Skeletal muscle satellite cell (primary cell): Measurements from ENCODE around the gene KLHL12.

Experiments
- H3K27me3 ChIP-seq: 2 replicates; pipeline ENCODE4 v1.7.0; 2013; ENCODE audit warnings: low read length; ENCODE audit not compliant: control insufficient read depth, insufficient read depth
- H3K36me3 ChIP-seq: 2 replicates; pipeline ENCODE4 v1.7.0; 2013; ENCODE audit warnings: mild to moderate bottlenecking, control low read depth, low read length; ENCODE audit not compliant: insufficient read depth
- H3K4me1 ChIP-seq: 2 replicates; pipeline ENCODE4 v1.7.0; 2013; ENCODE audit warnings: low read length; ENCODE audit not compliant: control insufficient read depth, insufficient read depth
- H3K4me2 ChIP-seq: 2 replicates; pipeline ENCODE4 v1.7.0; 2013; ENCODE audit warnings: mild to moderate bottlenecking, low read length
- H3K4me3 ChIP-seq: 2 replicates; pipeline ENCODE4 v1.7.0; 2013; ENCODE audit warnings: low read length
- H3K9ac ChIP-seq: 2 replicates; pipeline ENCODE4 v1.7.0; 2013; ENCODE audit warnings: mild to moderate bottlenecking, low read depth, low read length, moderate library complexity
- H3K9me3 ChIP-seq: replicated peaks from 2 replicates; pipeline ENCODE4 v1.7.0; 2013; ENCODE audit warnings: mild to moderate bottlenecking, control low read depth, low read length

Gene KLHL12

GRCh38 chr1:202961220-202961880 is 34.3 kb upstream of the KLHL12 start:
- Histone ChIP-seq H3K9ac (no peak overlapping the region), H3K36me3 (peaks cover 36% of the 10 kb centered on the region), H3K4me2 (no peak overlapping the region), H3K4me3 (no peak overlapping the region), H3K4me1 (peaks cover 49% of the 10 kb centered on the region), H3K9me3 (no peaks in the 10 kb centered on the region), H3K27me3 (no peaks in the 10 kb centered on the region)

DNA sequence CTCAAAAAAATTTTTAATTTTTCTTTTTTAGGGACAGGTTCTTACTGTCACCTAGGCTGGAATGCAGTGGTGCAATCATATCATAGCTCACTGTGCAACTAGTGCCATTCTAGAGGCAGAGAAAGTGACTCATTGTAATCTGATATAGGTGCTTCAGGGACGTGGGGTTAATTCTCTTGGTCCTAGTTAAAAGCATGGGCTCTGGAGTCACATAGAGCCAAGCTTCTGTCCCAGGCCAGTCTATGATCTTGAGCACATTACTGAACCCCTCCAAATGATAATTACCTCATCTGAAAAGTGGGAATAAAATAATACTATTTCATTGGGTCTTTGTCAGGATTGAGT is 32.2 kb upstream of the KLHL12 start:
- Histone ChIP-seq H3K4me3 (no peak overlapping the region), H3K9ac (no peak overlapping the region), H3K9me3 (no peaks in the 10 kb centered on the region), H3K36me3 (peaks cover 33% of the 10 kb centered on the region), H3K4me1 (peaks cover 28% of the 10 kb centered on the region), H3K4me2 (peak overlapping the region; percentile 88), H3K27me3 (no peaks in the 10 kb centered on the region)

- no peaks in the 10 kb centered on the region for H3K27me3 ChIP-seq
- H3K4me2 ChIP-seq = peak overlapping the region; percentile 88
- no peaks in the 10 kb centered on the region for H3K9me3 ChIP-seq
- peak overlapping the region; percentile 91 for H3K4me3 ChIP-seq
- H3K4me1 ChIP-seq = peaks cover 26% of the 10 kb centered on the region
- peak overlapping the region; percentile 97 for H3K9ac ChIP-seq
- peaks cover 27% of the 10 kb centered on the region for H3K36me3 ChIP-seq
Measured at GRCh38 chr1:202958544-202959275, 31.7 kb upstream of the KLHL12 start.

DNA sequence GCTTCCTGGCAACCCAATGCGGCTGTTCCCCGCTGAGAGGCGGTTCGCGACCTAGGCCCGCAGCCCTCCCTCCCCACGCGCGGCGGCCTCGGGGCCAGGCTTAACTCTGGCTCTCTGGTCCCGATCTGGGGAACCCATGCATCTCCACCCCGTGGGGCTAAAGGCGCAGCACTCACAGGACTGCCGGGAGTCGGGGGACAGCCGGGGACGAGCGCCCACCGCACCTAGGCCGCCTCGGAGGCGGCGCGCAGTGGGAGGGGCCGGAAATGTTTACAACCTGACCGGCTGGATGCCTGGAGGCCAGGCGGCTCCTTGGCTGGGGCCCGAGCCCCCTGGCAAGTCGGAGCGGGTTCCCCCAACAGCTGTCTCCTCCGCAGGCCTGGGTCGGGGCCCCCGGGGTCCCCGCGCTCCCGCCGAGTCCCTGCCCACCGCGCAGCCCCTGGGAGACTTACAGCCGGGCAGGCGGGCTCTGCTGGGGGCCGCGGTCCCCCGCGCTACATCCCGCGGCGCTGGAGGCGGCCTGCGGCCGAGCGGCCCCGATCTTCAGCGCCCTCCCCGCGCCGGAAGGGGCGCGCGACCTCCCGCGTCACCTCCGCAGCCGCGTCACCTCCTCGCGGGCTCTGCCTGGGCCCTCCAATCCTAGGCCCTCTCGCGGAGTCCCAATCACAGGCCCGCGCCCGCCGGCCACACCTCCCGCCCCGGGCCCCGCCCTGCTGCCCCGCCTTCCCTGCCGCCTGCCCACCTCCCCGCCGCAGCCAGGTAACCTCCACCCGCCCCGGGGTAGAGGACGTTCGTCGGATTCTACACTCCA is 30.9 kb upstream of the KLHL12 start, which contains the start of gene ADIPOR1:
TSS of gene ADIPOR1 (minus strand) at position 580 of the 811 bp plus-strand sequence. CDS start 7,242 bp downstream, outside the sequence.
- Histone ChIP-seq H3K27me3 (no peaks in the 10 kb centered on the region), H3K9ac (peak within 1 kb of the TSS; percentile 97), H3K9me3 (no peaks in the 10 kb centered on the region), H3K4me2 (peak within 1 kb of the TSS; percentile 95), H3K4me3 (peak within 1 kb of the TSS; percentile 91), H3K4me1 (peaks cover 26% of the 10 kb centered on the region), H3K36me3 (peaks cover 20% of the 10 kb centered on the region)

GRCh38 chr1:202956969-202957368 is 29.9 kb upstream of the KLHL12 start:
- peak overlapping the region; percentile 97 for H3K9ac ChIP-seq
- peak overlapping the region; percentile 95 for H3K4me2 ChIP-seq
- no peaks in the 10 kb centered on the region for H3K27me3 ChIP-seq
- peaks cover 10% of the 10 kb centered on the region for H3K36me3 ChIP-seq
- peak overlapping the region; percentile 91 for H3K4me3 ChIP-seq
- no peaks in the 10 kb centered on the region for H3K9me3 ChIP-seq
- H3K4me1 ChIP-seq = peaks cover 26% of the 10 kb centered on the region

DNA sequence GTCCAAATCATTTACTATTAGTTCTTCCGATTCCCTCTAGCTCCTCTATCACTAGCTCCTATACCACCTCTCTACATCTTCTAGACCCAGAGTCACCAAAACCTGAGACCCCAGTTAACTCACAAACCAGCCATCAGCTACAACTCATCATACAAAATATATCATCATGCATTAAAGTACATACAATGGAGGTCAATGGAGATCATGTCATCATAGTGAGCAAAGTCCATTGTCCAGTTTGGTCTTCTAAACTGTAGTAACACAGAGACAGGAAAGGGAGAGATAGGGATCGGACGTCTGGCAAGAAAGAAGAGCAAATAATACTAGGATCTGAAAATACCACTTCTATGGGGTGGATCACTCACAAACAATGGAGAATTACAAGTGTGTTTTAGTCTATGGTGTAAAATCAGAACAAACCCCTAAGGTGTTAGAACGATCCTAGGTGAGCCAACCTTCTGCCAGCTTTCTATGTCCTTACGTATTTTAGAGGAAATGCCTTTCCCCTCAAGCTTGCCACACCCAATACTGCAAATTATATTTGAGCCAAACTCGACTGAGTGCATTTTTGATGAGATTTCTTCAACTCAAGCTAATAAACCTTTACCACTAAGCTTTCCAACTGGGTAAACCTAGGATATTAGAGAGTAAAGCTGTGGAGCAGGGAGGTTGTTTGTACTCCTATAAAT is 27.2 kb upstream of the KLHL12 start:
- H3K9ac ChIP-seq = no peak overlapping the region
- H3K36me3 ChIP-seq = no peaks in the 10 kb centered on the region
- no peak overlapping the region for H3K4me3 ChIP-seq
- H3K4me1 ChIP-seq = peaks cover 19% of the 10 kb centered on the region
- H3K4me2 ChIP-seq = no peak overlapping the region
- no peaks in the 10 kb centered on the region for H3K9me3 ChIP-seq
- no peaks in the 10 kb centered on the region for H3K27me3 ChIP-seq

- H3K4me3 ChIP-seq = no peak overlapping the region
- no peak overlapping the region for H3K4me2 ChIP-seq
- H3K9ac ChIP-seq = no peak overlapping the region
- peaks cover 11% of the 10 kb centered on the region for H3K4me1 ChIP-seq
- H3K9me3 ChIP-seq = no peaks in the 10 kb centered on the region
- no peaks in the 10 kb centered on the region for H3K27me3 ChIP-seq
- peaks cover 2% of the 10 kb centered on the region for H3K36me3 ChIP-seq
Measured at GRCh38 chr1:202953392-202953791, 26.4 kb upstream of the KLHL12 start.

GRCh38 chr1:202952818-202953217 is 25.8 kb upstream of the KLHL12 start:
- Histone ChIP-seq H3K4me3 (no peak overlapping the region), H3K4me2 (peak overlapping the region; percentile 14), H3K9me3 (no peaks in the 10 kb centered on the region), H3K9ac (no peak overlapping the region), H3K36me3 (peaks cover 7% of the 10 kb centered on the region), H3K27me3 (no peaks in the 10 kb centered on the region), H3K4me1 (peaks cover 10% of the 10 kb centered on the region)

DNA sequence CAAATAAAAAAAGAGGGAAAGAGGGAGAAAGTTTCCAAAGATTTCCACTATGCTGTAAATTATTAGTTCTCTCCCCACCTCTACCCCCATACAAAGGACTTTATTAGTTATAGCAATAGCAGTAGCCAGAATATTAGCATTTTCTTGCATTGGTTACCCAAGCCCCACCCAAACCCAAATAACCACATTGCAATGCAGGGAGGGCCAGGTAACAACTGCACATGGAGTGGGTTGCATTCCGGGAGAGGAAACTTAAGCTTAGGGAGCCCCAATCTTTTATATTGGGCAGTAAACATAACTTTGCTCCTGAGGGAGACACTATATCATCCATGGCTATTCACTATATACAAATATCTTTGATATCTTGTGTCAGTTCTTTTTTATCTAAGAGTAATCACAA is 25.1 kb upstream of the KLHL12 start:
- H3K36me3 ChIP-seq = peaks cover 7% of the 10 kb centered on the region
- no peak overlapping the region for H3K9ac ChIP-seq
- H3K4me1 ChIP-seq = peaks cover 6% of the 10 kb centered on the region
- no peak overlapping the region for H3K4me3 ChIP-seq
- H3K4me2 ChIP-seq = no peak overlapping the region
- no peaks in the 10 kb centered on the region for H3K27me3 ChIP-seq
- H3K9me3 ChIP-seq = no peaks in the 10 kb centered on the region

DNA sequence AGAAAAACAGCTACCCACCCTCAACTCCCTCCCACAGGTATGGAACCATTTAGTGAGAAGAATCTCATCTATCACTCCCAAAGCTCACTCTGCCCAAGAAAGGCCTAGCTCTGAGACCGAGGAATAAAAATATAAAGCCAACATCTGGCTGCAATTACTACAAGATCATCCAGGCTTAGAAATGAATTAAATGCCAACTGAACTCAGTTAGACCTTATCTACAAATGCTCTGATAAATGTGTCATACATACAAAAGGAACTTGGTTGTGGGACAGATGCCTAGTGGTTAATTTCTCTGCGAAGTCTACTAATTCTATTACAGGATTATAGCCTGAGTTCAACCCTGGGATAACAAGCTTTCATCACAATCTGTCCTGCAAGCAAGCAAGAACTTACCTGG is 24.4 kb upstream of the KLHL12 start:
- Histone ChIP-seq H3K27me3 (no peaks in the 10 kb centered on the region), H3K4me1 (no peaks in the 10 kb centered on the region), H3K36me3 (peaks cover 8% of the 10 kb centered on the region), H3K4me2 (no peak overlapping the region), H3K9ac (no peak overlapping the region), H3K4me3 (no peak overlapping the region), H3K9me3 (no peaks in the 10 kb centered on the region)

DNA sequence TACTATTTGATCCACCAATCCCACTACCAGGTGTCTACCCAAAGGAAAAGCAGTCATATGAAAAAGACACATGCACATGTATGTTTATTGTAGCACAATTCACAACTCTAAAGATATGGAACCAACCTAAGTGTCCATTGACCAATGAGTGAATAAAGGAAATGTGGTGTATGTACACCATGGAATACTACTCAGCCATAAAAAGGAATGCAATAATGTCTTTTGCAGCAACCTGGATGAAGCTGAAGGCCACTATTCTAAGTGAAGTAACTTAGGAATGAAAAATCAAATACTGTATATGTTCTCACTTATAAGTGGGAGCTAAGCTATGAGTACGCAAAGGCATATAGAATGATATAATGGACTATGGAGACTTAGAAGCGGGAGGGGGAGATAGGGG is 18.4 kb upstream of the KLHL12 start:
- Histone ChIP-seq H3K4me1 (no peaks in the 10 kb centered on the region), H3K4me3 (no peak overlapping the region), H3K36me3 (peaks cover 65% of the 10 kb centered on the region), H3K9me3 (no peaks in the 10 kb centered on the region), H3K27me3 (no peaks in the 10 kb centered on the region), H3K4me2 (no peak overlapping the region), H3K9ac (no peak overlapping the region)
